ENCODE measurements around the gene P2RX4. TPM values are rescaled to one million over a fixed set of nuclear protein-coding genes. Genes with fewer than 3 reads are reported as not detected.
"Not testable (repeated sequence)": the region's sequence is repeated elsewhere in the genome, so short reads cannot be mapped to it uniquely, and the experiment has no call there.

Gene P2RX4
- polyA plus RNA-seq, 1 donor: 9.9 TPM

DNA sequence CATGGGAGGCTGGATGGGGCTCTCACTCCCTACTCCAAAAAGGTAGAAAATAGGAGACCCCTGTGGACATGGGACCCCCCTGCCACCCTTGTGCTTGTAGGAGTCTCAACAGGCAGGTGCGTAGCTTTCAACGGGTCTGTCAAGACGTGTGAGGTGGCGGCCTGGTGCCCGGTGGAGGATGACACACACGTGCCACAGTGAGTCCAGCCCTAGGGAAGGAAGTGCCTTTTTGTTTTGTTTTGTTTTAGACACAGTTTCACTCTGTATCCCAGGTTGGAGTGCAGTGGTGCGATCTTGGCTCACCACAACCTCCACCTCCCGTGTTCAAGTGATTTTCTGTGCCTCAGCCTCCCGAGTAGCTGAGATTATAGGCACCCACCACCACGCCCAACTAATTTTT is 12.9 kb downstream of the P2RX4 start:
- DNase-seq (ENCODE audit: low read depth): no peak

DNA sequence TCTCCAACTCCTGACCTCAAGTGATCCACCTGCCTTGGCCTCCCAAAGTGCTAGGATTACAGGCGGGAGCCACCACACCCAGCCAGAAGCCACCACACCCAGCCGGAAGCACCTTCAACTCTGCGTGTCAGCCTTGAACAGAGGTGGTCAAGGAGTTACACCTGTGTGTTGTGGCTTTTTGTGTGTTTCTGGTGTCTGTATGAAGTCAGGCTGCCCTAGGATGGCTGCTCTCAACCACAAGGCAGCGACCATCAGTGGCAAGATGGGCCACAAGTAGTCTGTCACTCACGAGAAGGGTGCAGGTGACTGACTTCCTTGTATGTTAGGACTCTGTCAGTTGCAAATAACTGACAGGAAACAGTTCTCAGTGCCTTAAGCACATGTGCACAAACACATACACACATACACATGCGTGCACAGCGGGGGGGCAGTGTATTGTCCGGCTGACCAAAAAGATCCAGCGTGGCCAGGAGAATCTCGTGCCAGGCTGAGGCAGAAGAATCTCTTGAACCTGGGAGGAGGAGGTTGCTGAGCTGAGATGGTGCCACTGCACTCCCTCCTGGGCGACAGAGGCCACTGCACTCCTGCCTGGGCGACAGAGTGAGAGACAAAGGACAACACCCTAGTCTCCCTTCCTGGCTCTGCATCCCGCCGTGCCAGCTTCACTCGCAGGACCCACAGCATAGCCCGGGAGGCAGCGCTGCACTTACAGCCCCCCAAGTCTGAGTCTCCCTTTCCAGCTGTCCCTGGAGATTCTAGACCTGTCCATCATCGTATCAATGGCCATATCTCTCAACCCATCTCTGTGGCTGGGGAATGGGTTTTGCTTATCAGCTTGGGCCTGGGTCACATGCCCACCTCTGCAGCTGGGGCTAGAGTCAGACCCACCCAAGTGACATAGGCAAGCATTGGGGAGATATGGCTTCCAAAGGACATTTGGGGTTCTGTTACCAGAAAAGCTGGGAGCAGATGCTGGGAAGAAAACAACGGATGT is 13.7 kb downstream of the P2RX4 start:
- no peak for DNase-seq (ENCODE audit: low read depth)

DNA sequence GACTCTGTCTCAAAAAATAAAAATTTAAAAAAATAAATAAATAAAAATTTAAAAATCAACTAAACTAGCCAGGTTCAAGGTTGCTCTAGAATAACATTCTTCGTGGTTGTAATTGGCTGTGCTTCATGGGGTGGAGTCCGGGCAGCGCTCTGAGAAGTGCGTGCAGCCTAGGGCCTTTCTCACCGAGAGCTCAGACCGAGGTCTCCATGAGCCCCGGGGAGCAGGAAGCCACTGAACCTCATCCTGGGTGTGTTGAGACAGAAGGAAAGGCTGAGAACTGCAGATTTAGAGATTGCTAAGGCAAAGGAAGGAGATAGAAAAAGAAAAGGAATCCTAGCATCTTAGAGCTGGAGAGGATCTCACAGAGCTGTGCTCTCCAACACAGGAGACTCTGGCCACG is 14.7 kb downstream of the P2RX4 start:
- no peak for DNase-seq (ENCODE audit: low read depth)

DNA sequence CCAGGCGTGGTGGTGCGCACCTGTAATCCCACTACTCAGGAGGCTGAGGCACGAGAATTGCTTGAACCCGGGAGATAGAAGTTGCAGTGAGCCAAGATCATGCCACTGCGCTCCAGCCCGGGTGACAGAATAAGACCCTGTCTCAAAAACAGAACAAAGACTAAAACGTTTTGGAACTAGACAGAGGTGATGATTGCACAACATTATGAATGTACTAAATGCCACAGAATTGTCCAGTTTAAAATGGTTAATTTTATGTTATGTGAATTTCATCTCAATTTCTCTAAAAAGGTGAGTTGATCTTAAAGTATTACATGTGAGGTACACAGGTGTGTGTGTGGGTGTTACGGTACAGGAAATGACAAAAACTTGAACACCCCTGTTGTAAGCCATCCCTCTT is 16.5 kb downstream of the P2RX4 start:
- DNase-seq (ENCODE audit: low read depth): no peak

DNA sequence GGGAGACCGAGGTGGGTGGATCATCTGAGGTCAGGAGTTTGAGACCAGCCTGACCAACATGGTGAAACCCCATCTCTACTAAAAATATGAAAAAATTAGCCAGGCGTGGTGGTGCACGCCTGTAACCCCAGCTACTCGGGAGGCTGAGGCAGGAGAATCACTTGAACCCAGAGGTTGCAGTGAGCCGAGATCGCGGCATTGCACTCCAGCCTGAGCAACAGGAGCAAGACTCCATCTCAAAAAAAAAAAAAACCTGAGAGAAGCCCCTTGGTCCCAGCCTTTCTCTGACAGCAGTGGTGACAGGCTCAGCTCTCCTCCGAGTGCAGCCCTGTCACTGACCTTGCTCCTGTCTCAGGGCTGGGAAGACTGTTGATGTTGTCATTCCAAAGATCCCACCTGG is 16.9 kb downstream of the P2RX4 start:
- DNase-seq (ENCODE audit: low read depth): not testable (repeated sequence)

DNA sequence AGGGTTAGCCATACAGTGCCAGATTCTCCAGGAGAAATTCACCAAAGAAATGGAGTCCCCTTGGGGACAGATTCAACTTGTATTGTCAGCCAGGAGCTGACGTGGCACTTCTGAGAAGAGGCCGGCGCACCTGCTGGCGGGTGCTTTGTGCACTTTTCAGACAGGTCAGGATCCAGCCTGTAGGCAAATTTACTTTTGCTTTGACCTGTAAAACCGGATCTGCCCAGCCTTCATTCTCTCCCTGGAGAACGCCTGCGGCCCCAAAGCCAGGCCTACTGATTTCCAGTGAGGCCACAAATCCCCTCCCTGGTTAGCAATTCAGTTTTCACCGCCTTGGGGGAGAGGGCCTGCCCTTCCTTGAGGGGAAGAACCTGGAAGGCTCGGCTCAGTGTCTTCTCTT is 17.4 kb downstream of the P2RX4 start:
- no peak for DNase-seq (ENCODE audit: low read depth)

DNA sequence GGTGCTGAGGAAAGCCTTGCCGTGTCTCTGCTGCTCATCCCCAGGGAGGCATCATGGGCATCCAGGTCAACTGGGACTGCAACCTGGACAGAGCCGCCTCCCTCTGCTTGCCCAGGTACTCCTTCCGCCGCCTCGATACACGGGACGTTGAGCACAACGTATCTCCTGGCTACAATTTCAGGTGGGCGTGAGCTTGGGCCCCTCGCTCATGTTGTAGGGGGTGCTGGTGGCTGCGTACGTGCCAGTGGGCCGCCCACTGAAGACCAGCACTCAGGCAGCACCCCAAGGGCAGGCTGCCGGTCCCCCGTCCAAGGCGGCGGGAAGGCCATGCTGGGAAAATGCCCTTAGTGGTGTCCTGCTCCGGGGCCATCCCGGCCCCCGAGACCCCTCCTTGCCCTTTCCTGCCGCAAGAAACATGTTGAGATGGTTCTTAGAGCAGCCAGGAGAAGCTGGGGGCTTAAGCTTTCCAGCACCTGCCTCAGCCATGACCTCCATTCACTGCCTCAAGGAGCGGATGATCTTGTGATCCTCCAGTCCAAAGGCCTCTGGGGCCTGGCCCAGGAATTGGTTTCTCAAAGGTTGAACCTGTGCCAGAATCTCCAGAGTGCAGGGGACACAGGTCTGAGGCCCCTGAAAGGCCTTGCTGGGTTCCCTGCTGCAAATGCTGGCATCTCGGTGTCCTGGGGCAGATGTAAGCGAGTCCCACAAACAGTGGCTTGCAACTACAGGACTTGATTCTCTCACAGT is 19.2 kb downstream of the P2RX4 start:
- DNase-seq (ENCODE audit: low read depth): no peak

DNA sequence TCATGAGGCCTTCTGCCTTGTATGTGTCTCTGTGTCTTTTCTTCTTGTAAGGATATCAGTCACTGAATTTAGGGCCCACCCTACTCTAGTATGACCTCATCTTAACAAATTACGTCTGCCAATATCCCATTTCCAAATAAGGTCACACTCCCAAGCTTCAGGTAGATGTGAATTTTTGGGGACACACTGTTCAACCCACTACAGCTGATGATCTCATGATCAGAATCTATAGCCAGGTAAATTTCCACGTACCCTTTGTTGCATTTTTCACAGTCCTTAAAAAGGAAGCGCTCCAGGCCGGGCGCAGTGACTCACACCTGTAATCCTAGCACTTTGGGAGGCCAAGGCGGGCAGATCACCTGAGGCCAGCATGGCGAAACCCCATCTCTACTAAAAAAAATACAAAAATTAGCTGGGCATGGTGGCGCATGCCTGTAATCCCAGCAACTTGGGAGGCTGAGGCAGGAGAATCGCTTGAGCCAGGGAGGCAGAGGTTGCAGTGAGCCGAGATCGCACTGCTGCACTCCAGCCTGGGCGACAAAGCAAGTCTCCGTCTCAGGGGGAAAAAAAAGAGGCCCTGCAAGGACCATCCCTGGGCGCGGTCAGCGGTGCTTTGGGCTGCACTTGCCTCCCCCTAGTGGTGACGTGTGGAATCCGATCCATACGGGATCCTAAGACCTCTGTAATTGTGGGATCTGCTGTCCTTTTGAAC is 20.1 kb downstream of the P2RX4 start:
- not testable (repeated sequence) for DNase-seq (ENCODE audit: low read depth)

DNA sequence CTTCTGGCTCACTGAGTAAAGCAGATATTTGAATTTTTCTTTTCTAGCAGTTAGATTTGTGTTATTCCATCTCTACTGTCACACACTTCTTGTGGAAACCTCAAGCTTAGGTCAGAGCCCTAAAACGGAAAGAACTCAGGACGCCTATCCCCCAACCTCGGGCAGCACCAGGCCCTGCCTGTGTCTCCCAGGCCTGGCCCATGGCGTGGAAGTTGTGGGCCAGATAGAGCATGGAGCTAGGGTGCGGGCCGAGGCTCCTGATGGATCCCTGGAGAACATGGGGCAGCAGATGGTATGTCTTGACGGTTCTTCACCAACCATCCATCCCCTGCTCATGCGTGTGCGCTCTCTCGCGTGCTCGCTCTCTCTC is 20.6 kb downstream of the P2RX4 start:
- no peak for DNase-seq (ENCODE audit: low read depth)

DNA sequence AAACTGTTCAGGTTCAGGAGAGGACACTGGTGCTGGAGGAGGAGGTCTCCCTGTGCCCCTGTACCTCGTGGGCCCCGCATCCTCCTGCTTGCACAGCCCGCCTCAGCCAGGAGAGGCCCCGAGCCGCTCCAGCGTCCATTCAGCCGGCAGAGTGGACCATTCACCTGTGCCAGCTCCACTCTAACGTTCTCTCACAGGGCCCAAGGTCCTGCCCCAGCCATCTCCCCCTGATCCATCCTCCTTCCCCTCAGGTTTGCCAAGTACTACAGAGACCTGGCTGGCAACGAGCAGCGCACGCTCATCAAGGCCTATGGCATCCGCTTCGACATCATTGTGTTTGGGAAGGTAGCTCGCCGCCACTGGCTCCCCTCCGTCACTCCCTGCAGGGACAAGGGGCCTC is 22.2 kb downstream of the P2RX4 start:
- no peak for DNase-seq (ENCODE audit: low read depth)

DNA sequence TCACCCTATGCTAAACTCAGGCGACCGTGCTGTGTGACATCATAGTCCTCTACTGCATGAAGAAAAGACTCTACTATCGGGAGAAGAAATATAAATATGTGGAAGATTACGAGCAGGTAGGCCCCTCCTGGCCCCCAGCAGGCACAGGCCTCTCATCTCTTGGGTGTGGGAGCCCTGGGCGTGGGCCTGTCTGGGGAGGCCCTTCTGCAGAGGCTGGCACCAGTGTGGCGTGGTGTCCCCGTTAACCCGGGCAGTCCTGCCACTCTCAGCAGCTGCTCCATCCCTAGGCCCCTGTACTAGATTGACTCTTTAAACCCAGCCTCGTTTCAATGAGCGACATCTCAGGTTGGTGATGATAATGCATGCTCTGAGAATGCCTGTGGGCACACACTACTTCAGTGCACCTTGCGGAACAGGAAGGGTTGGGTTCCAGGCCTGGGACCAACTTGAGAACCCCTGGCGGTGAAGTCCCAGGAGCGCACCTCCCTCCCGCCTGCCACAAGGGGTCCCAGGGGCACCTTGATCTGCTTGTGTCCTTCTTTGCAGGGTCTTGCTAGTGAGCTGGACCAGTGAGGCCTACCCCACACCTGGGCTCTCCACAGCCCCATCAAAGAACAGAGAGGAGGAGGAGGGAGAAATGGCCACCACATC is 23.2 kb downstream of the P2RX4 start:
- no peak for DNase-seq (ENCODE audit: low read depth)

DNA sequence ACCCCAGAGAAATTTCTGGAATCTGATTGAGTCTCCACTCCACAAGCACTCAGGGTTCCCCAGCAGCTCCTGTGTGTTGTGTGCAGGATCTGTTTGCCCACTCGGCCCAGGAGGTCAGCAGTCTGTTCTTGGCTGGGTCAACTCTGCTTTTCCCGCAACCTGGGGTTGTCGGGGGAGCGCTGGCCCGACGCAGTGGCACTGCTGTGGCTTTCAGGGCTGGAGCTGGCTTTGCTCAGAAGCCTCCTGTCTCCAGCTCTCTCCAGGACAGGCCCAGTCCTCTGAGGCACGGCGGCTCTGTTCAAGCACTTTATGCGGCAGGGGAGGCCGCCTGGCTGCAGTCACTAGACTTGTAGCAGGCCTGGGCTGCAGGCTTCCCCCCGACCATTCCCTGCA is 23.7 kb downstream of the P2RX4 start:
- DNase-seq (ENCODE audit: low read depth): no peak

DNA sequence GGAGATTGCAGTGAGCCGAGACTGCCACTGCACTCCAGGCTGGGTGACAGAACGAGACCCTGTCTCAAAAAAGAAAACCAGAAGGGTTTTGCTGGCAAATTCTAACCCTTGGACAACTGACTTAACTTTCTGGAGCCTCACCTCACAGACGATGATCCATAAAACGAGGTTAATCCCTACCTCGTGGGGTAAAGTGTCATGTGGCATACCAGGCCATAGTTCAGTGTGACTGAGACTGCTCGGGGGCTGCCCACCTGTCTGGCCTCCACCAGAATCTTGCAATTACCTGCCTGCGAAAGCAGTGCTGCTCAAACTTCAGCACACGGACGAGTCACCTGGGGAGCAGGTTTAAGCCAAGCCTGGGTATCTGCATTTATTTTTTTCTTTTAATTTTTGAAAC is 26.8 kb downstream of the P2RX4 start:
- no peak for DNase-seq (ENCODE audit: low read depth)

DNA sequence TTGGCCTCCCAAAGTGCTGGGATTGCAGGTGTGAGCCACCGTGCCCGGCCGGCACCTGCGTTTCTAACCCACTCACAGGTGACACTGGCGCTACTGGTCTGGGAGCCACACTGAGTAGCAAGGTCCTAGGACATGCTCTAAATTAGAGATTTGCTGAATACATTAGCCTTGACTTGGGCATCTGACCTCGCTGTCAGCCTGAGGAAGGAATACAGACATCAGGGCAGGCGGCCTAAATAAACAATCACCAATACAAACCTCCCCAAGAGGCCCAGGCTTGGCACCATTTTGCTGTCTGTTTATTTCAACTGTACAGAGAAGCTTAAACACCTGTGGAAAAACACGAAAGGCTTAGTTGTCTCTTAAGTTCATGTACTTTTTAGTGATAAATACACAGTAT is 27.5 kb downstream of the P2RX4 start:
- no peak for DNase-seq (ENCODE audit: low read depth)

DNA sequence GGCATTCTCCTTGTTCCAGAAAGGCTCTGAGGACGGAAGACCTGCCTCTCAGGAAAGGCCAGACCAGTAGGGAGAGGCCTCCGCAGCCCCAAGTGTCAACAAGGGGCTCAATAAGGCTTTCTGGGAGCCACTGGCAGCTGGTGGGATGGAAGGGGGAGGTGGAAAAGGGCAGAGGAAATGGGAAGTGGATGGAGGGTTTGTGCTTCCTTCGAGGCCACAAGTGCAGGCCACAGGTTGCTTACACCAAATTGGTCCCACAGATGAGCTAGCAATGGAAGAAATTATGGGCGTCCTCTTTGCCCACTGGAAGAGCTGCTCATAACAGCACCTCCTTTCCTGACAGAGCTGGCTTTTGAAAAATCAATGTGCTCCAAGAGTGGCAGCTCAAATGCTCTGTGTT is 28.2 kb downstream of the P2RX4 start:
- no peak for DNase-seq (ENCODE audit: low read depth)

DNA sequence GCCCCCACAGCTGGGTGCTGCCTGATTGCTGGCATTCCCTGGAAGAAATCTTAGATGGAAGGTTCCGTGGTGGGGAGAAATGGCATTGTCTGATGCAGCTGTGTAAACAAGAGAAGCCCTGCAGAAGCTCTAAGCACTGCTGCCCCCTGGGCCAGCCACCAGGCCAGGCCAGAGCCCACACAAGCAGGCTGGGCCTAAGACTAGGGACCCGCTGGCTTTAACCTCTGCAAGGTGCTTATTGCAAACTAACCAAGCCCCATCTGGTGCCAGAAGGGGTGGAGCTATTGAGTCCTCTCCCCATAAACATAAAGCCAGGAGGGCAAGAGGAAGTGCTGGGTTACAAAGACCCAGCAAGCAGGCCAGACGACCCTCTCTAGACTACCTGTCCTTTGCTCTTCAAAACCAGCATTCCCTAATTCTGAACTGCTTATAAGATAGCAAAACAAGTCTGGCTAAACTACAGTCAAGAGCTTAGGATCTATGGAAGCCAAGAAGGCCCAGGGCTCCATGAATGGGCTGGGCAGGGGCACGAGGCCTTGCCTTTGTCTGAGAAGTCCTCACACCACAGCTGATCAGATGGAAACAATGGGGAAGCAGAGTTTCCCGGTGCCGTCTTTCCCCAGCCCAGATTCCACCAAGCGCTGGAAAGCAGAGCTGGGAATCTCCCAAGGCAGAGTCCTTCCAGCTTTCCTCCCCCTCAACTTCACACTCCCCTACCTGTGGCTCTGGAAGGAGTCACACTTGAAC is 28.8 kb downstream of the P2RX4 start:
- DNase-seq (ENCODE audit: low read depth): no peak

DNA sequence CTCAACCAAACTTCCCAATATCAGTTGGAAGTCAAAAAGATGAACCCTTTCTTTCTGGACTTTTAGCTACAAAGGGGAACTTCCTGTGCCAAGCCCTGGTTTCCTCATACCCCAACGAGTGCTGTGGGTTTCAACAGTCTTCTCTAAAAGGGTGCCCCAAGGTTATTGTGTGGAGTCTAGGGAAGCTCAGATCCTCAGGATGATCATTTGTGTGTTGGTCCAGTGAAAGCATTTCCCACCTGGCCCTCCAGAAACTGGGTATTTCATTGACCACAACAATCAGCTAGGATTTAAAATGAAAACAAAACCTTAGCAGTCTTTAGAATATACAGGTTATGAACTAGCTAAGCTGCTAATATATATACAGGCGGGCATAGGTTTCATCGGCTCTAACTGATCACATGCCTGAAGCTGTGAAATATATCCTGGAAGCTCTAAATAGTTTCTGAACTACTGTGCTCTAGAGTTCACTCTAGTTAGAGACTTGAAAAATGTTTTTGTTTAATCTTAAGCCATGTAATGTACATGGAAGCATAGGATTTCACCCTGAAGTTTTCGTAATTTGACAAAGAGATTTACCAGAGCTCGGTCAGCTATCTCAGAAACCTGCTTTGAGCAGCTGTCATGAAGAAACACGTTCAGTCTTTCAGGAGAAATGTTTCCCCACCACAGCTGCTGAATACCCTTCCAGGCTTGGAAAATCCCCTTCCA is 29.6 kb downstream of the P2RX4 start:
- no peak for DNase-seq (ENCODE audit: low read depth)

DNA sequence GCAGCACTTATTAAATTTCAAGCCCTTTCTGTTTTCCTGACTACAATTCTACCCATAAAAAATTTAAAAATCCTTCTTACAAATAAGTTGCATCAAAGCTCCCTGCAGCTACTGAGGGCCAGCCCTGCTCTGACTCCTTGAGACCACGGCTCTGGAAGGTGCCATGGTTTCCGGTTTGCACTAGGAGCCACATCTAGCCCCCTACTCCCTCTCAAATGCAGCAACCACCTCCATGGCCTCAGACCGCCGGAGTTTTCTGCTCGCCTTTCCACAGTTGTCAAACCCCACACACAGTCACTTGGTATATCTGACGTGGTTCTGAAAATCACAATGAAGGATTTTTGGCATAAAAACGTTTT is 30.1 kb downstream of the P2RX4 start:
- DNase-seq (ENCODE audit: low read depth): no peak

DNA sequence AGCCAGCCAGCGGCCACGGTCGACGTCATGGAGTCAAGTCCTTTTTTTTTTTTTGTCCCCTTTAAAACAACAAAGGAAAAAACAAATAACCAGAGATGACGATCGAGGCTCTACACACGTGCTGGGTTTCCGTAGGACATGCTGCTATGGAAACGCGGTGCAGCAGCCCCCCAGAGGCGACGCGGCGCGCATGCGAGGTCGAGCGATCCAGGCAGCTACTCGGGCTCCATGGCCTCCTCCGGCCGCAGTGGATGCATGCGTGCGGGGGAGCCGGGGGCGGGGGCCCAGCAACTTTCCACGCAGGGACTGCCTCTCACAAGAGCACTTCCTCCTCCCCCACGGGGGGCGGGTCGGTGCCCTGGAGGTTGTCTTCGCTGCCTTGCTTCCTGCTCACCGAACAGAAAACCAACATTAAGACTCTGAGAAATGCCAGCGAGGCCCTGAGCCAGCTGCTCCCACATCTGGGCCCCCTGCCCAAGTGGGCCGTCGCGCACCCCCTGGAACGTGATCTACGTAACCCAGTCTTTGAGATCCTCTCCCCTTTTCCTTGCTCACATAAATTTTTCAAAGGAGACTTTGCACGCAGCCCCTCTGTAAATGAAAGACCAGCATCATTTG is 30.7 kb downstream of the P2RX4 start:
- no peak for DNase-seq (ENCODE audit: low read depth)

All from forelimb muscle (tissue), 1 donor.